PFSK-1 (cell line): ENCODE data around the gene STAU1.

Experiments
- POLR2AphosphoS5 ChIP-seq: IDR thresholded peaks from 2 replicates; pipeline ENCODE4 v1.6.1; 2012; ENCODE audit warnings: low read depth, mild to moderate bottlenecking, control low read depth, low read length, moderate library complexity
- TAF1 ChIP-seq: IDR thresholded peaks from 2 replicates; pipeline ENCODE4 v1.6.1; 2012; ENCODE audit warnings: low read length, control low read depth, borderline replicate concordance; ENCODE audit not compliant: insufficient read depth
- TF ChIP-seq, protein P1 (sequence below), 2 experiments: IDR thresholded peaks; 2 replicates each; pipeline versions ENCODE4 v1.6.1 to v1.8.0; 2011 to 2012; ENCODE audit warnings: low read depth in 2 of 2, low read length in 2 of 2, control low read depth in 1 of 2, inconsistent platforms in 1 of 2, mild to moderate bottlenecking in 1 of 2, moderate library complexity in 1 of 2; ENCODE audit not compliant: insufficient read depth in 1 of 2

DNA sequence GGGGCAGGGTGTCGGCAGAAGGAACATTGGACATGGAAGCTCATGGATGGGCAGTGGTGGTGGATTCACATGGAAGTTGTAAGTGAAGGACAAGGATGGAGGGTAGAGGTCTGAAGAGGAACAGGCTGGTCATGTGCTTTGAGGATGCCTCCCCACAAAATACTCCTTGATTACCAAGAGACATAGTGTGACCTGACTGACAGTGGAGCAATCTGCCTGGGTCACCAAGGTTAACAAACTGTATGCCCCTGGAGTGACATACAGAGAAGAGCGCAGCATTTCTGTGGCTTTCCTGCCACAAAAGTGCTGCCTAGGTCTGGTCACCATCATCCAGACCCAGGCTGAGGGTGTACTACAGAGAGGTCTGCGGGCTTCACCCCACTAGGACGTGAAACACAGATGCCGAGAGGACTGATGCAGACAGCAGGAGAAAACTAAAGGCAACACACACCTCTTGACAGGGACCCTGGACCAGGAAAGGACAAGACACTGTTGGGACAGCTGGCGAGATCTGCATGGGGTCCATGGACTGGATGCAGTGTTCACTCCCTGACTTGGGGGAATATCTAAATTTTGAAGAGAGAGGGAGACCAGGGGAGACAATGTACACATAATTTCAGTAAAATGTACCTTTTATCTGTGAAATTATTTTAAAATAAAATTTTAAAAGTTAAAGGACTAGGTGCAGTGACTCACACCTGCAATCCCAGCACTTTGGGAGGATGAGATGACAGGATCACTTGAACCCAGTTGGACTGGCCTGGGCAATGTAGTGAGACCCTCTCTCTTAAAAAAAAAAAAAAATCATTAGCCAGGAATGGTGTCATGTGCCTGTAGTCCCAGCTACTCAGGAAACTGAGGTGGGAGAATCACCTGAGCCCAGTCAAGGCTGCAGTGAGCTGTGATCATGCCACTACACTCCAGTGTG, 77.1 kb downstream of the STAU1 start:
- no peak for TF ChIP-seq TAF1
- no peak for TF ChIP-seq POLR2AphosphoS5
- TF ChIP-seq, protein P1, sequence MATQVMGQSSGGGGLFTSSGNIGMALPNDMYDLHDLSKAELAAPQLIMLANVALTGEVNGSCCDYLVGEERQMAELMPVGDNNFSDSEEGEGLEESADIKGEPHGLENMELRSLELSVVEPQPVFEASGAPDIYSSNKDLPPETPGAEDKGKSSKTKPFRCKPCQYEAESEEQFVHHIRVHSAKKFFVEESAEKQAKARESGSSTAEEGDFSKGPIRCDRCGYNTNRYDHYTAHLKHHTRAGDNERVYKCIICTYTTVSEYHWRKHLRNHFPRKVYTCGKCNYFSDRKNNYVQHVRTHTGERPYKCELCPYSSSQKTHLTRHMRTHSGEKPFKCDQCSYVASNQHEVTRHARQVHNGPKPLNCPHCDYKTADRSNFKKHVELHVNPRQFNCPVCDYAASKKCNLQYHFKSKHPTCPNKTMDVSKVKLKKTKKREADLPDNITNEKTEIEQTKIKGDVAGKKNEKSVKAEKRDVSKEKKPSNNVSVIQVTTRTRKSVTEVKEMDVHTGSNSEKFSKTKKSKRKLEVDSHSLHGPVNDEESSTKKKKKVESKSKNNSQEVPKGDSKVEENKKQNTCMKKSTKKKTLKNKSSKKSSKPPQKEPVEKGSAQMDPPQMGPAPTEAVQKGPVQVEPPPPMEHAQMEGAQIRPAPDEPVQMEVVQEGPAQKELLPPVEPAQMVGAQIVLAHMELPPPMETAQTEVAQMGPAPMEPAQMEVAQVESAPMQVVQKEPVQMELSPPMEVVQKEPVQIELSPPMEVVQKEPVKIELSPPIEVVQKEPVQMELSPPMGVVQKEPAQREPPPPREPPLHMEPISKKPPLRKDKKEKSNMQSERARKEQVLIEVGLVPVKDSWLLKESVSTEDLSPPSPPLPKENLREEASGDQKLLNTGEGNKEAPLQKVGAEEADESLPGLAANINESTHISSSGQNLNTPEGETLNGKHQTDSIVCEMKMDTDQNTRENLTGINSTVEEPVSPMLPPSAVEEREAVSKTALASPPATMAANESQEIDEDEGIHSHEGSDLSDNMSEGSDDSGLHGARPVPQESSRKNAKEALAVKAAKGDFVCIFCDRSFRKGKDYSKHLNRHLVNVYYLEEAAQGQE (IDR thresholded peaks at IDR 0.05; ENCODE audit: insufficient read depth in 1 of 2, low read depth in 2 of 2, low read length in 2 of 2): no peak
